ENCODE measurements around the gene RDM1. TPM values are rescaled to one million over a fixed set of nuclear protein-coding genes. Genes with fewer than 3 reads are reported as not detected.

Gene RDM1
- total and polyA plus RNA-seq, 2 experiments from 2014 or later = 3.9 to 8.8 TPM

DNA sequence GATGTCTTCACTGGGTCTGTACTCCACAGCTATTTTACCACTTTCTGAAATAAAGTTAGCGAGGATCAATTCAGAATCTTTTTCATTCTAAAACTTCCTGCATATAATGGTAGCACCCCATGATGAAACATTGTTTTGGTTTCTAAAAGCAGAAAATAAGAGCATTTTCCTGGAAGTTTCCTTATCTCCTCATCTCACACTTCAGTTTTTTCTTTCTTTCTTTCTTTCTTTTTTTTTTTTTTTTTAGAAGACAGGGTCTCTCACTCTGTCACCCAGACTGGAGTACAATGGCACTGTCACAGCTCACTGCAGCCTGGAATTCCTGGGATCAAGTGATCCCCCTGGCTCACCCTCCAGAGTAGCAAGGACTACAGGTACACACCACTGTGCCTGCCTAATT is 10.3 kb downstream of the RDM1 start (continued):
- TF ChIP-seq NANOG (IDR thresholded peaks at IDR 0.05; ENCODE audit: borderline replicate concordance) = no peak
- no peak for TF ChIP-seq EZH2phosphoT487 (IDR thresholded peaks at IDR 0.05; ENCODE audit: unreplicated experiment)

- no peak for DNase-seq (ENCODE audit: low spot score)
- TF ChIP-seq CTCF (conservative IDR thresholded peaks at IDR 0.05; ENCODE audit: low read depth in 2 of 2) = no peak
- TF ChIP-seq CREB1 (CRISPR knock-in tag; IDR thresholded peaks at IDR 0.05; ENCODE audit: low read depth) = no peak
- TF ChIP-seq JUNB (IDR thresholded peaks at IDR 0.05; ENCODE audit: unreplicated experiment) = no peak
- TF ChIP-seq NANOG (IDR thresholded peaks at IDR 0.05; ENCODE audit: borderline replicate concordance) = no peak
- TF ChIP-seq STAT1 (IDR thresholded peaks at IDR 0.05; ENCODE audit: unreplicated experiment) = no peak
- no peak for TF ChIP-seq EZH2phosphoT487 (IDR thresholded peaks at IDR 0.05; ENCODE audit: unreplicated experiment)
- TF ChIP-seq, protein P1, sequence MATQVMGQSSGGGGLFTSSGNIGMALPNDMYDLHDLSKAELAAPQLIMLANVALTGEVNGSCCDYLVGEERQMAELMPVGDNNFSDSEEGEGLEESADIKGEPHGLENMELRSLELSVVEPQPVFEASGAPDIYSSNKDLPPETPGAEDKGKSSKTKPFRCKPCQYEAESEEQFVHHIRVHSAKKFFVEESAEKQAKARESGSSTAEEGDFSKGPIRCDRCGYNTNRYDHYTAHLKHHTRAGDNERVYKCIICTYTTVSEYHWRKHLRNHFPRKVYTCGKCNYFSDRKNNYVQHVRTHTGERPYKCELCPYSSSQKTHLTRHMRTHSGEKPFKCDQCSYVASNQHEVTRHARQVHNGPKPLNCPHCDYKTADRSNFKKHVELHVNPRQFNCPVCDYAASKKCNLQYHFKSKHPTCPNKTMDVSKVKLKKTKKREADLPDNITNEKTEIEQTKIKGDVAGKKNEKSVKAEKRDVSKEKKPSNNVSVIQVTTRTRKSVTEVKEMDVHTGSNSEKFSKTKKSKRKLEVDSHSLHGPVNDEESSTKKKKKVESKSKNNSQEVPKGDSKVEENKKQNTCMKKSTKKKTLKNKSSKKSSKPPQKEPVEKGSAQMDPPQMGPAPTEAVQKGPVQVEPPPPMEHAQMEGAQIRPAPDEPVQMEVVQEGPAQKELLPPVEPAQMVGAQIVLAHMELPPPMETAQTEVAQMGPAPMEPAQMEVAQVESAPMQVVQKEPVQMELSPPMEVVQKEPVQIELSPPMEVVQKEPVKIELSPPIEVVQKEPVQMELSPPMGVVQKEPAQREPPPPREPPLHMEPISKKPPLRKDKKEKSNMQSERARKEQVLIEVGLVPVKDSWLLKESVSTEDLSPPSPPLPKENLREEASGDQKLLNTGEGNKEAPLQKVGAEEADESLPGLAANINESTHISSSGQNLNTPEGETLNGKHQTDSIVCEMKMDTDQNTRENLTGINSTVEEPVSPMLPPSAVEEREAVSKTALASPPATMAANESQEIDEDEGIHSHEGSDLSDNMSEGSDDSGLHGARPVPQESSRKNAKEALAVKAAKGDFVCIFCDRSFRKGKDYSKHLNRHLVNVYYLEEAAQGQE (IDR thresholded peaks at IDR 0.05; ENCODE audit: unreplicated experiment) = no peak
- no peak for TF ChIP-seq ZNF114 (CRISPR knock-in tag; IDR thresholded peaks at IDR 0.05)
- no peak for TF ChIP-seq EZH2 (IDR thresholded peaks at IDR 0.05; ENCODE audit: low read depth, unreplicated experiment)
- no peak for TF ChIP-seq ZNF331 (CRISPR knock-in tag; IDR thresholded peaks at IDR 0.05; ENCODE audit: low read depth)
- TF ChIP-seq POLR2AphosphoS5 (IDR thresholded peaks at IDR 0.05; ENCODE audit: low read depth) = no peak
- TF ChIP-seq, protein P2, sequence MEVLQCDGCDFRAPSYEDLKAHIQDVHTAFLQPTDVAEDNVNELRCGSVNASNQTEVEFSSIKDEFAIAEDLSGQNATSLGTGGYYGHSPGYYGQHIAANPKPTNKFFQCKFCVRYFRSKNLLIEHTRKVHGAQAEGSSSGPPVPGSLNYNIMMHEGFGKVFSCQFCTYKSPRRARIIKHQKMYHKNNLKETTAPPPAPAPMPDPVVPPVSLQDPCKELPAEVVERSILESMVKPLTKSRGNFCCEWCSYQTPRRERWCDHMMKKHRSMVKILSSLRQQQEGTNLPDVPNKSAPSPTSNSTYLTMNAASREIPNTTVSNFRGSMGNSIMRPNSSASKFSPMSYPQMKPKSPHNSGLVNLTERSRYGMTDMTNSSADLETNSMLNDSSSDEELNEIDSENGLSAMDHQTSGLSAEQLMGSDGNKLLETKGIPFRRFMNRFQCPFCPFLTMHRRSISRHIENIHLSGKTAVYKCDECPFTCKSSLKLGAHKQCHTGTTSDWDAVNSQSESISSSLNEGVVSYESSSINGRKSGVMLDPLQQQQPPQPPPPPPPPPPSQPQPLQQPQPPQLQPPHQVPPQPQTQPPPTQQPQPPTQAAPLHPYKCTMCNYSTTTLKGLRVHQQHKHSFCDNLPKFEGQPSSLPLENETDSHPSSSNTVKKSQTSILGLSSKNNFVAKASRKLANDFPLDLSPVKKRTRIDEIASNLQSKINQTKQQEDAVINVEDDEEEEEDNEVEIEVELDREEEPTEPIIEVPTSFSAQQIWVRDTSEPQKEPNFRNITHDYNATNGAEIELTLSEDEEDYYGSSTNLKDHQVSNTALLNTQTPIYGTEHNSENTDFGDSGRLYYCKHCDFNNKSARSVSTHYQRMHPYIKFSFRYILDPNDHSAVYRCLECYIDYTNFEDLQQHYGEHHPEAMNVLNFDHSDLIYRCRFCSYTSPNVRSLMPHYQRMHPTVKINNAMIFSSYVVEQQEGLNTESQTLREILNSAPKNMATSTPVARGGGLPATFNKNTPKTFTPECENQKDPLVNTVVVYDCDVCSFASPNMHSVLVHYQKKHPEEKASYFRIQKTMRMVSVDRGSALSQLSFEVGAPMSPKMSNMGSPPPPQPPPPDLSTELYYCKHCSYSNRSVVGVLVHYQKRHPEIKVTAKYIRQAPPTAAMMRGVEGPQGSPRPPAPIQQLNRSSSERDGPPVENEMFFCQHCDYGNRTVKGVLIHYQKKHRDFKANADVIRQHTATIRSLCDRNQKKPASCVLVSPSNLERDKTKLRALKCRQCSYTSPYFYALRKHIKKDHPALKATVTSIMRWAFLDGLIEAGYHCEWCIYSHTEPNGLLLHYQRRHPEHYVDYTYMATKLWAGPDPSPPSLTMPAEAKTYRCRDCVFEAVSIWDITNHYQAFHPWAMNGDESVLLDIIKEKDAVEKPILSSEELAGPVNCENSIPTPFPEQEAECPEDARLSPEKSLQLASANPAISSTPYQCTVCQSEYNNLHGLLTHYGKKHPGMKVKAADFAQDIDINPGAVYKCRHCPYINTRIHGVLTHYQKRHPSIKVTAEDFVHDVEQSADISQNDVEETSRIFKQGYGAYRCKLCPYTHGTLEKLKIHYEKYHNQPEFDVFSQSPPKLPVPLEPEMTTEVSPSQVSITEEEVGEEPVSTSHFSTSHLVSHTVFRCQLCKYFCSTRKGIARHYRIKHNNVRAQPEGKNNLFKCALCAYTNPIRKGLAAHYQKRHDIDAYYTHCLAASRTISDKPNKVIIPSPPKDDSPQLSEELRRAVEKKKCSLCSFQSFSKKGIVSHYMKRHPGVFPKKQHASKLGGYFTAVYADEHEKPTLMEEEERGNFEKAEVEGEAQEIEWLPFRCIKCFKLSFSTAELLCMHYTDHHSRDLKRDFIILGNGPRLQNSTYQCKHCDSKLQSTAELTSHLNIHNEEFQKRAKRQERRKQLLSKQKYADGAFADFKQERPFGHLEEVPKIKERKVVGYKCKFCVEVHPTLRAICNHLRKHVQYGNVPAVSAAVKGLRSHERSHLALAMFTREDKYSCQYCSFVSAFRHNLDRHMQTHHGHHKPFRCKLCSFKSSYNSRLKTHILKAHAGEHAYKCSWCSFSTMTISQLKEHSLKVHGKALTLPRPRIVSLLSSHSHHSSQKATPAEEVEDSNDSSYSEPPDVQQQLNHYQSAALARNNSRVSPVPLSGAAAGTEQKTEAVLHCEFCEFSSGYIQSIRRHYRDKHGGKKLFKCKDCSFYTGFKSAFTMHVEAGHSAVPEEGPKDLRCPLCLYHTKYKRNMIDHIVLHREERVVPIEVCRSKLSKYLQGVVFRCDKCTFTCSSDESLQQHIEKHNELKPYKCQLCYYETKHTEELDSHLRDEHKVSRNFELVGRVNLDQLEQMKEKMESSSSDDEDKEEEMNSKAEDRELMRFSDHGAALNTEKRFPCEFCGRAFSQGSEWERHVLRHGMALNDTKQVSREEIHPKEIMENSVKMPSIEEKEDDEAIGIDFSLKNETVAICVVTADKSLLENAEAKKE (CRISPR knock-in tag; IDR thresholded peaks at IDR 0.05) = no peak
- no peak for TF ChIP-seq ETS1 (IDR thresholded peaks at IDR 0.05)
- Mint-ChIP-seq H3K36me3 (ENCODE audit: low read depth) (peaks cover 35% of the 10 kb centered on the region), H3K27ac (no peak overlapping the region), H3K4me1 (peaks cover 3% of the 10 kb centered on the region; the same call in 1 of the 3 replicates), H3K9me3 (peaks cover 35% of the 10 kb centered on the region), H3K27me3 (ENCODE audit: insufficient read depth, low read depth, poor library complexity) (no peaks in the 10 kb centered on the region), H3K4me3 (no peak overlapping the region)
- H2AFZ ChIP-seq = no peak overlapping the region
- no peak overlapping the region for H3K4me3 ChIP-seq
- H4K20me1 ChIP-seq (replicated peaks; ENCODE audit: insufficient read depth) = no peaks in the 10 kb centered on the region; the same call in 1 of the 2 replicates
- H3K4me1 ChIP-seq (ENCODE audit: insufficient read depth) = no peaks in the 10 kb centered on the region
- 0 out of 2 replicates have a peak, but pooled peaks cover 3% of the 10 kb centered on the region for H3K9me2 ChIP-seq (ENCODE audit: insufficient read depth)
- no peaks in the 10 kb centered on the region for H3F3A ChIP-seq (replicated peaks; ENCODE audit: low read depth)
- no peak overlapping the region for H3K27ac ChIP-seq (ENCODE audit: low read depth)
- no peaks in the 10 kb centered on the region for H3K79me2 ChIP-seq (replicated peaks; ENCODE audit: insufficient read depth)
- H3K27me3 ChIP-seq (ENCODE audit: insufficient read depth) = no peaks in the 10 kb centered on the region
- H3K36me3 ChIP-seq (ENCODE audit: insufficient read depth) = no peaks in the 10 kb centered on the region
- no peak overlapping the region for H3K4me2 ChIP-seq
- no peak for ATAC-seq
Observed at GRCh38 chr17:35918665-35919064, 11.9 kb downstream of the RDM1 start.
